ENCODE results near the gene PCDHB2.

DNA sequence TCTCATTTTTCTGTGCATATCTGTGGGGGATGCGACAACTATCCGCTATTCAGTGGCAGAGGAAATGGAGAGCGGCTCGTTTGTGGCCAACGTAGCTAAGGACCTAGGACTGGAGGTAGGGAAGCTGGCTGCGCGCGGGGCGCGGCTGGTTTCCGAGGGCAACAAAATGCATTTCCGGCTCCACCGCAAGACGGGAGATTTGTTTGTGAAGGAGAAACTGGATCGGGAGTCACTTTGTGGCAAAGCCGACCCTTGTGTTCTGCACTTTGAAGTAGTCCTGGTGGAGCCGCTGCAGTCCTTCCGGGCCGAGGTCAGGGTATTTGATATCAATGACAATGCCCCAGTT, 42.9 kb upstream of the PCDHB2 start:
- TF ChIP-seq, protein P1, sequence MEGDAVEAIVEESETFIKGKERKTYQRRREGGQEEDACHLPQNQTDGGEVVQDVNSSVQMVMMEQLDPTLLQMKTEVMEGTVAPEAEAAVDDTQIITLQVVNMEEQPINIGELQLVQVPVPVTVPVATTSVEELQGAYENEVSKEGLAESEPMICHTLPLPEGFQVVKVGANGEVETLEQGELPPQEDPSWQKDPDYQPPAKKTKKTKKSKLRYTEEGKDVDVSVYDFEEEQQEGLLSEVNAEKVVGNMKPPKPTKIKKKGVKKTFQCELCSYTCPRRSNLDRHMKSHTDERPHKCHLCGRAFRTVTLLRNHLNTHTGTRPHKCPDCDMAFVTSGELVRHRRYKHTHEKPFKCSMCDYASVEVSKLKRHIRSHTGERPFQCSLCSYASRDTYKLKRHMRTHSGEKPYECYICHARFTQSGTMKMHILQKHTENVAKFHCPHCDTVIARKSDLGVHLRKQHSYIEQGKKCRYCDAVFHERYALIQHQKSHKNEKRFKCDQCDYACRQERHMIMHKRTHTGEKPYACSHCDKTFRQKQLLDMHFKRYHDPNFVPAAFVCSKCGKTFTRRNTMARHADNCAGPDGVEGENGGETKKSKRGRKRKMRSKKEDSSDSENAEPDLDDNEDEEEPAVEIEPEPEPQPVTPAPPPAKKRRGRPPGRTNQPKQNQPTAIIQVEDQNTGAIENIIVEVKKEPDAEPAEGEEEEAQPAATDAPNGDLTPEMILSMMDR (IDR thresholded peaks at IDR 0.05) = no peak
- no peak for TF ChIP-seq RCOR1 (IDR thresholded peaks at IDR 0.05; ENCODE audit: low read depth, low read length)
- no peak for TF ChIP-seq EHMT2 (IDR thresholded peaks at IDR 0.05; ENCODE audit: low read depth)
- no peak for TF ChIP-seq EP300 (IDR thresholded peaks at IDR 0.05)
- TF ChIP-seq HDAC2 (IDR thresholded peaks at IDR 0.05) = no peak
- no peak for TF ChIP-seq CEBPB (IDR thresholded peaks at IDR 0.05)
- no peak for TF ChIP-seq PHF8 (IDR thresholded peaks at IDR 0.05; ENCODE audit: borderline replicate concordance, low read depth)
- TF ChIP-seq NR3C1 (IDR thresholded peaks at IDR 0.05) = no peak
- TF ChIP-seq MAFK (IDR thresholded peaks at IDR 0.05; ENCODE audit: partially characterized antibody) = no peak
- TF ChIP-seq POLR2A (IDR thresholded peaks at IDR 0.05; ENCODE audit: low read length) = no peak
- no peak for TF ChIP-seq FOSL2 (IDR thresholded peaks at IDR 0.05)
- TF ChIP-seq FOSL2 (CRISPR knock-in tag; IDR thresholded peaks at IDR 0.05) = no peak
- TF ChIP-seq SREBF2 (IDR thresholded peaks at IDR 0.05) = no peak
- TF ChIP-seq ZSCAN20 (CRISPR knock-in tag; IDR thresholded peaks at IDR 0.05) = no peak
